Nephron progenitor cell (in vitro differentiated cells): ENCODE results near the gene PPOX.

Experiments
- DNase-seq: peaks from one replicate; pipeline ENCODE4 v3.0.0; 2021
- H3K27ac Mint-ChIP-seq: 2 replicates; pipeline ENCODE4 v1.8.0; 2021; ENCODE audit warnings: mild to moderate bottlenecking, moderate library complexity, mixed read lengths
- H3K27me3 Mint-ChIP-seq: 2 replicates; pipeline ENCODE4 v1.8.0; 2021; ENCODE audit warnings: mild to moderate bottlenecking, low read depth, mixed read lengths; ENCODE audit not compliant: poor library complexity
- H3K36me3 Mint-ChIP-seq: 2 replicates; pipeline ENCODE4 v1.8.0; 2021; ENCODE audit warnings: low read depth, mixed read lengths
- H3K4me1 Mint-ChIP-seq: 2 replicates; pipeline ENCODE4 v1.8.0; 2021; ENCODE audit warnings: mixed read lengths
- H3K4me3 Mint-ChIP-seq: 2 replicates; pipeline ENCODE4 v1.8.0; 2021; ENCODE audit warnings: mild to moderate bottlenecking, moderate library complexity, mixed read lengths
- H3K9me3 Mint-ChIP-seq: 2 replicates; pipeline ENCODE4 v1.8.0; 2021; ENCODE audit warnings: mild to moderate bottlenecking, moderate library complexity, mixed read lengths
- TF ChIP-seq, protein P1 (sequence below): fragments of 200-600 bp; sonication (generic); IDR thresholded peaks from 2 replicates; pipeline ENCODE4 v1.5.0; 2021; ENCODE audit warnings: antibody characterized with exemption

Gene PPOX

DNA sequence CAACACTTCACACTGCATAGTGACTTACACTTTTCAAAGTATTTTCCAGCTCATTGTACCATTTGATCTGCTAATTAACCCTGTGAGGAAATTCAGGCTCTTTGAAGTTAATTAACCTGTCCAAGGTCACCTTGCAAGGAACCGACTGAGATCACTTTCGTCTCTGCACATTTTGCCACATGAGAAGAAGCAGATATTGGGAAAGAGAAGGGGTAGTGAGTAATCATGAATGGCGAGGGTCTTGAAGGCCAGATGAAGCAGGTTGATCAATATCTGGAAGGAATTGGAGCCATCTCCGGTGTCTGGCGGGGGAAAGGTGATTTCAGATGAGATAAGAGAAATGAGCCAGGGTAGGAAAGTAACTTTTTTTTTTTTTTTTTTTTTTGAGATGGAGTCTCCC, 53.8 kb downstream of the PPOX start:
- Mint-ChIP-seq H3K9me3 (no peaks in the 10 kb centered on the region), H3K27ac (no peak overlapping the region), H3K27me3 (peaks cover 10% of the 10 kb centered on the region), H3K4me1 (peaks cover 50% of the 10 kb centered on the region), H3K4me3 (no peak overlapping the region), H3K36me3 (peaks cover 3% of the 10 kb centered on the region)
- DNase-seq: no peak
- TF ChIP-seq, protein P1, sequence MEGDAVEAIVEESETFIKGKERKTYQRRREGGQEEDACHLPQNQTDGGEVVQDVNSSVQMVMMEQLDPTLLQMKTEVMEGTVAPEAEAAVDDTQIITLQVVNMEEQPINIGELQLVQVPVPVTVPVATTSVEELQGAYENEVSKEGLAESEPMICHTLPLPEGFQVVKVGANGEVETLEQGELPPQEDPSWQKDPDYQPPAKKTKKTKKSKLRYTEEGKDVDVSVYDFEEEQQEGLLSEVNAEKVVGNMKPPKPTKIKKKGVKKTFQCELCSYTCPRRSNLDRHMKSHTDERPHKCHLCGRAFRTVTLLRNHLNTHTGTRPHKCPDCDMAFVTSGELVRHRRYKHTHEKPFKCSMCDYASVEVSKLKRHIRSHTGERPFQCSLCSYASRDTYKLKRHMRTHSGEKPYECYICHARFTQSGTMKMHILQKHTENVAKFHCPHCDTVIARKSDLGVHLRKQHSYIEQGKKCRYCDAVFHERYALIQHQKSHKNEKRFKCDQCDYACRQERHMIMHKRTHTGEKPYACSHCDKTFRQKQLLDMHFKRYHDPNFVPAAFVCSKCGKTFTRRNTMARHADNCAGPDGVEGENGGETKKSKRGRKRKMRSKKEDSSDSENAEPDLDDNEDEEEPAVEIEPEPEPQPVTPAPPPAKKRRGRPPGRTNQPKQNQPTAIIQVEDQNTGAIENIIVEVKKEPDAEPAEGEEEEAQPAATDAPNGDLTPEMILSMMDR: no peak
